Bronchial epithelial cell (primary cell): ENCODE measurements around the gene REM2. TPM values are rescaled to one million over a fixed set of nuclear protein-coding genes. Genes with fewer than 3 reads are reported as not detected.
"Not testable (repeated sequence)": the region's sequence is repeated elsewhere in the genome, so short reads cannot be mapped to it uniquely, and the experiment has no call there.

Experiments
- DNase-seq: peaks from one replicate; pipeline ENCODE4 v3.0.0-alpha.2; 2010; ENCODE audit warnings: low read depth
- FAIRE-seq: peaks from 2 replicates; lab custom pipeline; 2011; peaks lifted over from hg19 to GRCh38; lab: Jason Lieb, UNC
- H3K27me3 ChIP-seq: 2 replicates; pipeline ENCODE4 v1.5.1; 2011; ENCODE audit warnings: low read length; ENCODE audit not compliant: control insufficient read depth, insufficient read depth
- H3K36me3 ChIP-seq: 2 replicates; pipeline ENCODE4 v1.5.1; 2011; ENCODE audit warnings: low read length; ENCODE audit not compliant: control insufficient read depth, insufficient read depth
- H3K4me3 ChIP-seq: 2 replicates; pipeline ENCODE4 v1.5.1; 2011; ENCODE audit warnings: mild to moderate bottlenecking, low read depth, low read length, control low read depth
- total RNA-seq: library from RNA; depleted of rRNA; stranded (reverse); fragments of >200 nt; gene quantifications from 2 replicates; pipeline ENCODE4 v1.2.1, GENCODE V29; 2014
- TF ChIP-seq, protein P1 (sequence below): IDR thresholded peaks from 2 replicates; pipeline ENCODE4 v1.5.1; 2011; ENCODE audit warnings: mild to moderate bottlenecking, moderate library complexity, low read length, control low read depth, inconsistent platforms; ENCODE audit not compliant: insufficient read depth, severe bottlenecking

REM2 gene
- total RNA-seq, 1 donor from 2014 or later, result not detected

DNA sequence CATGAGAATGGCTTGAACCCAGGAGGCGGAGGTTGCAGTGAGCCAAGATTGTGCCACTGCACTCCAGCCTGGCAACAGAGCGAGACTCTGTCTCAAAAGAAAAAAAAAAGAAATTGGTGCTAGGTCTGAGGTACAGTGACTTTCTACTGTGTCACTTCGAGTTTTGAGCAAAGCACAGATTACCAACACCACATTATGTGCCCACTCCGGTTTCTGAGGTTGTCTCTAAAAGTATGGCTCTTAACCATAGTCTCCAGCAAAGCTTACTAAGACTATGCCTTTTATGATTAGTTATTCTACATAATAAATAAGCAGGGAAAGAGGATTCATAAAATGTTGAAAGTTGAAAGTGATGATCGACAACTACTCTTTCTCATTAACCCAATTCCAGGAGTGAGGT lies 27.9 kb downstream of the REM2 start:
- peaks cover 5% of the 10 kb centered on the region for H3K36me3 ChIP-seq
- no peak for DNase-seq
- H3K4me3 ChIP-seq, result no peak overlapping the region
- FAIRE-seq, result no peak
- H3K27me3 ChIP-seq, result no peaks in the 10 kb centered on the region
- TF ChIP-seq, protein P1, sequence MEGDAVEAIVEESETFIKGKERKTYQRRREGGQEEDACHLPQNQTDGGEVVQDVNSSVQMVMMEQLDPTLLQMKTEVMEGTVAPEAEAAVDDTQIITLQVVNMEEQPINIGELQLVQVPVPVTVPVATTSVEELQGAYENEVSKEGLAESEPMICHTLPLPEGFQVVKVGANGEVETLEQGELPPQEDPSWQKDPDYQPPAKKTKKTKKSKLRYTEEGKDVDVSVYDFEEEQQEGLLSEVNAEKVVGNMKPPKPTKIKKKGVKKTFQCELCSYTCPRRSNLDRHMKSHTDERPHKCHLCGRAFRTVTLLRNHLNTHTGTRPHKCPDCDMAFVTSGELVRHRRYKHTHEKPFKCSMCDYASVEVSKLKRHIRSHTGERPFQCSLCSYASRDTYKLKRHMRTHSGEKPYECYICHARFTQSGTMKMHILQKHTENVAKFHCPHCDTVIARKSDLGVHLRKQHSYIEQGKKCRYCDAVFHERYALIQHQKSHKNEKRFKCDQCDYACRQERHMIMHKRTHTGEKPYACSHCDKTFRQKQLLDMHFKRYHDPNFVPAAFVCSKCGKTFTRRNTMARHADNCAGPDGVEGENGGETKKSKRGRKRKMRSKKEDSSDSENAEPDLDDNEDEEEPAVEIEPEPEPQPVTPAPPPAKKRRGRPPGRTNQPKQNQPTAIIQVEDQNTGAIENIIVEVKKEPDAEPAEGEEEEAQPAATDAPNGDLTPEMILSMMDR, result no peak

DNA sequence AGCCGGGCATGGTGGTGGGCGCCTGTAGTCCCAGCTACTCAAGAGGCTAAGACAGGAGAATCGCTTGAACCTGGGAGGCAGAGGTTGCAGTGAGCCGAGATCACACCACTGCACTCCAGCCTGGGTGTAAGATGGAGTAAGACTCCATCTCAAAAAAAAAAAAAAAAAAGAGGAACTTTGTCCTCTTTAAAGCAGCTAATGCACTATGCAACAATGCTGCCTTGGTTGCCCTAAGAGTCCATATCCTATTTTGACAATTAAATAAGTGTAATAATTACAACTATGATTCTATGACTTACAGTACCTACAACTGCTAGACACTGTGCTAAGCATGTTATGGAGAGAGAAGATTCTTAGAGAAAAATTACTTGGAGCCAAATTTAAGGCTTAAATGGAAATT lies 31.8 kb downstream of the REM2 start:
- not testable (repeated sequence) for FAIRE-seq, H3K4me3 ChIP-seq, H3K36me3 ChIP-seq, DNase-seq, H3K27me3 ChIP-seq

DNA sequence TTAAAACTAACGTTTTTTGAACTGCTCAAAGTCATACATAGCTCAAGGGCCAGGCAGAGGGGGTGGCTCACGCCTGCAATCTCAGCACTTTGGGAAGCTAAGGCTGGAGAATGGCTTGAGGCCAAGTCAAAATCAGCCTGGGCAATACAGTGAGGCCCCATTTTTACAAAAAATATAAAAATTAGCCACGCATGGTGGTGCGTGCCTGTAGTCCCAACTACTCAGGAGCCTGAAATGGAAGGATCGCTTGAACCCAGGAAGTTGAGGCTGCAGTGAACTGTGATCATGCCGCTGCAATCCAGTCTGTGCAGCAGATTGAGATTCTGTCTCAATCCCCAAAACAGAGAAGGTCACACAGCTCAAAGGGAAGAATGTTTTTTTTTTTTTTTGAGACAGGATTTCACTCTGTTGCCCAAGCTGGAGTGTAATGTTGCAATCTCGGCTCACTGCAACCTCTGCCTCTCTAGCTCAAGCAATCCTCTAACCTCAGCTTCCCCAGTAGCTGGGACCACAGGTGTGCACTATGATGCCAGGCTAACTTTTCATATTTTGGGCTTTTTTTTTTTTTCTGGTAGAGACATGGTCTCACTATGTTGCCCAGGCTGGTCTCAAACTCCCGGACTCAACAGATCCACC lies 33.0 kb downstream of the REM2 start:
- no peaks in the 10 kb centered on the region for H3K27me3 ChIP-seq
- FAIRE-seq (no peak), DNase-seq (no peak)
- H3K4me3 ChIP-seq, result no peak overlapping the region
- TF ChIP-seq, protein P1, result no peak
- H3K36me3 ChIP-seq, result peaks cover 7% of the 10 kb centered on the region

DNA sequence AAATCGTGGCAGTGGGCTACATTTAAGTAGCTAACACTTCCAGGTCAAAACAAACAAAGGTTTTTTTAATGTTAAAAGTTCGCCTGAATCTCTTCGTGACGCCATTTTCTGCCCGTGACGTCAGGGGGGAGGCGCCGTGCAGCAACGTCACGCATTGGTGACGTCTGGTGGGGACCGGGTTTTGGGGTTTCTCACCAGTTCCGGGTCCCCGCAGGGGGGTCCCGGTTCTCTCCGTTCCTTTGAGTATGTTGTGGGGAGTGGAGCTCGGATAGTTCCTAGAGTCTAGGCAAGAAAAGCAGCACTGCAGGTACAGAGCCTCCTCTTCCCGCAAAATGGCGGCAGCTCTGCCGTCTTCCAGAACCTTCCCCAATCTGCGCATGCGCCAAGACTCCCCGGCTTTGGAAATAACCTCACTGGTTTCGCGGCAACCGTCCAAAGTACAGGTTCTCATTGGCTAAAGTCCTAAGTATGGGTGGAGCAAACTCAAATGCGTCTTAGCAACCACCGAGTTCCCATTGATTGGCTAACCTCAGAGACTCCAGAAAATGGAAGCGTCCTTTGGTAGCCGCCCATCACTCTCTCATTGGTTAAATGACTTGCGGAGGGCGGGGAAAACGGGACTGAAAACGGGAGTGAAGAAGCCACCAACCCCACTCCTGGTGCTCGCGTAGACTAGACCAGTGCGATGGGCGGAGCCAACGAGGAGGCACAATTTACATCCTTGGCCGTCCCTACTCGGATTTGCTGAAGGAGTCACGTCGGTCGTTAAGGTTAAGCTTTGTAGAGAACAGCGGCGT lies 36.0 kb downstream of the REM2 start, which contains the start of gene RBM23:
Gene RBM23, minus strand, starts transcription at position 346 of the 797 bp plus-strand sequence.
- H3K4me3 ChIP-seq, result peak within 1 kb of the TSS; percentile 61
- DNase-seq, result peak; percentile 100
- H3K36me3 ChIP-seq, result peaks cover 24% of the 10 kb centered on the region
- no peak for FAIRE-seq
- TF ChIP-seq, protein P1, result no peak
- no peaks in the 10 kb centered on the region for H3K27me3 ChIP-seq

DNA sequence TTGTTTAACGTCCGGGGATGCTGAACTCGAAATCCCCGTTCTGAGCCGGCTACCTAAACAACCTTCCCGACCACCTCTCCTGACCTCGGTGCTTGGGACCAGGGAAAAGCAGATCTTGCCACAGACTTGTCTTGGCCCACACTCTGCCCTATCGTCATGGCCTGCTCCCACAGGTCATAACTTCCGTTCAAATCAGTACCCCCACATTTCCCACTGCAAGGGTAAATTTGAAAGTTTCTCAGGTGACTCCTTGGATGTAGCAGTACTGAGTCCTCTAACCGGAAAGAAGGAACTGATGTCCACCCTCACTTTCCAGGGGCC lies 36.5 kb downstream of the REM2 start:
- no peak for FAIRE-seq
- TF ChIP-seq, protein P1, result no peak
- Histone ChIP-seq H3K27me3 (no peaks in the 10 kb centered on the region), H3K4me3 (no peak overlapping the region), H3K36me3 (peaks cover 28% of the 10 kb centered on the region)
- DNase-seq, result no peak

DNA sequence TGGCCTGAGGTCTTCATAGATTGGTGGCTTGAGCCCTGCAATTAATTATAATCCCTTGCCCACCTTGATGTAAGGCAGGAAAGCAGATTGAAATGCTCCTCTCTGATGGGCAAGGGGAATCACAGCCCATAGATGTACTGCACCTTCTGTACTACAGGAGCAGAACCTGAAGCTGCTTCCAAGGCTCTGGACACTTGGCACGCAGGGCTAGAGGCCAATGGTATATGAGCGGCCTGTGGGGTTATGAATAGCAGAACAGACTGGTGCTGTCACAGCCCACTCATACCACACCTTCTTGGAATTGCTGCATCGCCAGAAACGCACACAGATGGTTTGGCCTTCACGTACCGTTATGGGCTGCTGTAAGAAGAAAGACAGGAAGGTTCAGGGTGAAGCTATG lies 37.7 kb downstream of the REM2 start:
- FAIRE-seq (no peak), DNase-seq (no peak)
- Histone ChIP-seq H3K4me3 (no peak overlapping the region), H3K36me3 (peaks cover 31% of the 10 kb centered on the region), H3K27me3 (no peaks in the 10 kb centered on the region)
- TF ChIP-seq, protein P1, result no peak
